SK-N-SH treated with all-trans-retinoic acid at 6 μM for 48 hours (cell line): ENCODE data around the gene COL4A1.

ENCODE experiments used
- CREB5 ChIP-seq: fragments of 250-450 bp; sonication (Bioruptor Pico); IDR thresholded peaks from 2 replicates; pipeline ENCODE4 v1.5.1; 2020; ENCODE audit warnings: low read depth, mild to moderate bottlenecking, moderate library complexity
- SNAI2 ChIP-seq: fragments of 250-450 bp; sonication (Bioruptor Pico); IDR thresholded peaks from 2 replicates; pipeline ENCODE4 v1.5.0; 2020; ENCODE audit warnings: mild to moderate bottlenecking, moderate library complexity
- ZFP3 ChIP-seq: fragments of 250-450 bp; sonication (Bioruptor Pico); IDR thresholded peaks from 2 replicates; pipeline ENCODE4 v1.5.0; 2020; ENCODE audit warnings: mild to moderate bottlenecking, moderate library complexity

GRCh38 chr13:110113284-110113764 is 193.6 kb downstream of the COL4A1 start:
- TF ChIP-seq SNAI2 (CRISPR knock-in tag) (no peak), ZFP3 (CRISPR knock-in tag) (no peak), CREB5 (CRISPR knock-in tag) (no peak)
